Measurements from ENCODE around the gene TPCN2.

- TF ChIP-seq, protein P1, sequence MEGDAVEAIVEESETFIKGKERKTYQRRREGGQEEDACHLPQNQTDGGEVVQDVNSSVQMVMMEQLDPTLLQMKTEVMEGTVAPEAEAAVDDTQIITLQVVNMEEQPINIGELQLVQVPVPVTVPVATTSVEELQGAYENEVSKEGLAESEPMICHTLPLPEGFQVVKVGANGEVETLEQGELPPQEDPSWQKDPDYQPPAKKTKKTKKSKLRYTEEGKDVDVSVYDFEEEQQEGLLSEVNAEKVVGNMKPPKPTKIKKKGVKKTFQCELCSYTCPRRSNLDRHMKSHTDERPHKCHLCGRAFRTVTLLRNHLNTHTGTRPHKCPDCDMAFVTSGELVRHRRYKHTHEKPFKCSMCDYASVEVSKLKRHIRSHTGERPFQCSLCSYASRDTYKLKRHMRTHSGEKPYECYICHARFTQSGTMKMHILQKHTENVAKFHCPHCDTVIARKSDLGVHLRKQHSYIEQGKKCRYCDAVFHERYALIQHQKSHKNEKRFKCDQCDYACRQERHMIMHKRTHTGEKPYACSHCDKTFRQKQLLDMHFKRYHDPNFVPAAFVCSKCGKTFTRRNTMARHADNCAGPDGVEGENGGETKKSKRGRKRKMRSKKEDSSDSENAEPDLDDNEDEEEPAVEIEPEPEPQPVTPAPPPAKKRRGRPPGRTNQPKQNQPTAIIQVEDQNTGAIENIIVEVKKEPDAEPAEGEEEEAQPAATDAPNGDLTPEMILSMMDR (conservative IDR thresholded peaks at IDR 0.05 in 1 of 2, IDR thresholded peaks at IDR 0.05 in 1 of 2; ENCODE audit: extremely low read depth in 1 of 2, insufficient read depth in 1 of 2, low read depth in 1 of 2, low read length in 2 of 2): no peak
- no peak for TF ChIP-seq EZH2 (IDR thresholded peaks at IDR 0.05; ENCODE audit: borderline replicate concordance, low read length)
Observed at GRCh38 chr11:69089258-69089657, 40.5 kb downstream of the TPCN2 start.
